ENCODE data around the gene WNT1. TPM values are rescaled to one million over a fixed set of nuclear protein-coding genes. Genes with fewer than 3 reads are reported as not detected.

Gene WNT1
- total and polyA plus RNA-seq, 9 of the 15 experiments (the other 6 are each of a cell fraction or from before 2014, with no cell fraction given): not detected

DNA sequence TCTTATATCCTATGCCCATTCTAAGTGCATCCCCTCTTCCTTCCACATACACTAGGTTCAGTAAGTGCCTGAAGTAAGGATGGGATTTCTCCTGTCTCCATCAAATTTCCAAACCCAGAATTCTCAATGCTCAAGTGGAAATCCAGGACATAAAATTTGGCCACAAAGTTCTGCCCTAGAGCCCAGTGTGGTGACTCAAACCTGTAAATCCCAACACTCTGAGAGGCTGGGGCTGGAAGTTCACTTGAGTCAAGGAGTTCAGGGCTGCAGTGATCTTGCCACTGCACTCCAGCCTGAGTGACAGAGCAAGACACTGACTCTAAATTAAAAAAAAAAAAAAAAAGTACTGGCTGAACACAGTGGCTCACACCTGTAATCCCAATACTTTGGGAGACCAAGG, 16.3 kb upstream of the WNT1 start:
- ATAC-seq (no peak), FAIRE-seq (no peak), DNase-seq (ENCODE audit: extremely low read depth in 1 of 4, low spot score in 3 of 4) (no peak)
- Histone ChIP-seq H3K36me3 (ENCODE audit: control insufficient read depth, insufficient read depth, low read length) (no peaks in the 10 kb centered on the region), H3K4me2 (ENCODE audit: insufficient read depth, low read length) (no peak overlapping the region), H3K9me1 (ENCODE audit: control insufficient read depth, insufficient read depth, low read length) (no peaks in the 10 kb centered on the region), H3K4me3 (no peak overlapping the region), H3K9me3 (replicated peaks; ENCODE audit: control insufficient read depth, insufficient read depth, low read depth, low read length) (no peaks in the 10 kb centered on the region), H2AFZ (ENCODE audit: low read depth, low read length) (no peak overlapping the region), H3K79me2 (ENCODE audit: control insufficient read depth, insufficient read depth, low read length) (peaks cover 4% of the 10 kb centered on the region), H3K9ac (ENCODE audit: insufficient read depth in 1 of 2, low read depth in 2 of 2, low read length in 2 of 2) (no peak overlapping the region), H3K27ac (ENCODE audit: extremely low read depth, low read depth, low read length) (no peak overlapping the region), H3K4me1 (replicated peaks in 1 of 2; ENCODE audit: control insufficient read depth in 2 of 2, insufficient read depth in 2 of 2, low read length in 2 of 2) (peaks cover 5 to 17% of the 10 kb centered on the region in 2 experiments; a peak in 4 of 5 replicates), H4K20me1 (replicated peaks; ENCODE audit: control insufficient read depth, insufficient read depth, low read length) (no peaks in the 10 kb centered on the region; the same call in 1 of the 2 replicates), H3K27me3 (ENCODE audit: control insufficient read depth in 2 of 2, insufficient read depth in 2 of 2, low read length in 2 of 2) (no peaks in the 10 kb centered on the region)
- ChIA-PET CTCF (ENCODE audit: low intra/inter-chr PET ratio) (no interaction called here), POLR2A (interaction anchor here (0.9 kb wide), 1 partner anchor 16 kb away, joined by 3 read pairs; no protein-coding TSS in a partner anchor)
- in situ Hi-C loops (cut with MboI) (no loop called here), intact Hi-C loops (cut with micrococcal nuclease) (no loop called here)
- no TSS peak for BruUV-seq (replicated peaks)
- TF ChIP-seq ZFX (CRISPR knock-in tag; IDR thresholded peaks at IDR 0.05) (no peak), EHMT2 (IDR thresholded peaks at IDR 0.05) (no peak), SAP30 (IDR thresholded peaks at IDR 0.05; ENCODE audit: borderline replicate concordance, insufficient read depth, low read depth, low read length, poor library complexity, severe bottlenecking) (no peak), PHF20 (IDR thresholded peaks at IDR 0.05; ENCODE audit: partially characterized antibody) (no peak), HMG20A (CRISPR knock-in tag; conservative IDR thresholded peaks at IDR 0.05) (no peak), ZNF121 (CRISPR knock-in tag; conservative IDR thresholded peaks at IDR 0.05) (no peak), MAZ (CRISPR knock-in tag; conservative IDR thresholded peaks at IDR 0.05 in 1 of 2, IDR thresholded peaks at IDR 0.05 in 1 of 2) (no peak), SMC3 (conservative IDR thresholded peaks at IDR 0.05; ENCODE audit: insufficient read depth, low read depth, low read length) (no peak), ZNF282 (CRISPR knock-in tag; IDR thresholded peaks at IDR 0.05) (no peak)
- TF ChIP-seq, protein P1, sequence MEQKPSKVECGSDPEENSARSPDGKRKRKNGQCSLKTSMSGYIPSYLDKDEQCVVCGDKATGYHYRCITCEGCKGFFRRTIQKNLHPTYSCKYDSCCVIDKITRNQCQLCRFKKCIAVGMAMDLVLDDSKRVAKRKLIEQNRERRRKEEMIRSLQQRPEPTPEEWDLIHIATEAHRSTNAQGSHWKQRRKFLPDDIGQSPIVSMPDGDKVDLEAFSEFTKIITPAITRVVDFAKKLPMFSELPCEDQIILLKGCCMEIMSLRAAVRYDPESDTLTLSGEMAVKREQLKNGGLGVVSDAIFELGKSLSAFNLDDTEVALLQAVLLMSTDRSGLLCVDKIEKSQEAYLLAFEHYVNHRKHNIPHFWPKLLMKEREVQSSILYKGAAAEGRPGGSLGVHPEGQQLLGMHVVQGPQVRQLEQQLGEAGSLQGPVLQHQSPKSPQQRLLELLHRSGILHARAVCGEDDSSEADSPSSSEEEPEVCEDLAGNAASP (IDR thresholded peaks at IDR 0.05): no peak
- TF ChIP-seq, protein P2, sequence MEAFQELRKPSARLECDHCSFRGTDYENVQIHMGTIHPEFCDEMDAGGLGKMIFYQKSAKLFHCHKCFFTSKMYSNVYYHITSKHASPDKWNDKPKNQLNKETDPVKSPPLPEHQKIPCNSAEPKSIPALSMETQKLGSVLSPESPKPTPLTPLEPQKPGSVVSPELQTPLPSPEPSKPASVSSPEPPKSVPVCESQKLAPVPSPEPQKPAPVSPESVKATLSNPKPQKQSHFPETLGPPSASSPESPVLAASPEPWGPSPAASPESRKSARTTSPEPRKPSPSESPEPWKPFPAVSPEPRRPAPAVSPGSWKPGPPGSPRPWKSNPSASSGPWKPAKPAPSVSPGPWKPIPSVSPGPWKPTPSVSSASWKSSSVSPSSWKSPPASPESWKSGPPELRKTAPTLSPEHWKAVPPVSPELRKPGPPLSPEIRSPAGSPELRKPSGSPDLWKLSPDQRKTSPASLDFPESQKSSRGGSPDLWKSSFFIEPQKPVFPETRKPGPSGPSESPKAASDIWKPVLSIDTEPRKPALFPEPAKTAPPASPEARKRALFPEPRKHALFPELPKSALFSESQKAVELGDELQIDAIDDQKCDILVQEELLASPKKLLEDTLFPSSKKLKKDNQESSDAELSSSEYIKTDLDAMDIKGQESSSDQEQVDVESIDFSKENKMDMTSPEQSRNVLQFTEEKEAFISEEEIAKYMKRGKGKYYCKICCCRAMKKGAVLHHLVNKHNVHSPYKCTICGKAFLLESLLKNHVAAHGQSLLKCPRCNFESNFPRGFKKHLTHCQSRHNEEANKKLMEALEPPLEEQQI (IDR thresholded peaks at IDR 0.05): no peak
- TF ChIP-seq, protein P3, sequence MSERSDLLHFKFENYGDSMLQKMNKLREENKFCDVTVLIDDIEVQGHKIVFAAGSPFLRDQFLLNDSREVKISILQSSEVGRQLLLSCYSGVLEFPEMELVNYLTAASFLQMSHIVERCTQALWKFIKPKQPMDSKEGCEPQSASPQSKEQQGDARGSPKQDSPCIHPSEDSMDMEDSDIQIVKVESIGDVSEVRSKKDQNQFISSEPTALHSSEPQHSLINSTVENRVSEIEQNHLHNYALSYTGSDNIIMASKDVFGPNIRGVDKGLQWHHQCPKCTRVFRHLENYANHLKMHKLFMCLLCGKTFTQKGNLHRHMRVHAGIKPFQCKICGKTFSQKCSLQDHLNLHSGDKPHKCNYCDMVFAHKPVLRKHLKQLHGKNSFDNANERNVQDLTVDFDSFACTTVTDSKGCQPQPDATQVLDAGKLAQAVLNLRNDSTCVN (CRISPR knock-in tag; IDR thresholded peaks at IDR 0.05): no peak
- TF ChIP-seq, protein P4, sequence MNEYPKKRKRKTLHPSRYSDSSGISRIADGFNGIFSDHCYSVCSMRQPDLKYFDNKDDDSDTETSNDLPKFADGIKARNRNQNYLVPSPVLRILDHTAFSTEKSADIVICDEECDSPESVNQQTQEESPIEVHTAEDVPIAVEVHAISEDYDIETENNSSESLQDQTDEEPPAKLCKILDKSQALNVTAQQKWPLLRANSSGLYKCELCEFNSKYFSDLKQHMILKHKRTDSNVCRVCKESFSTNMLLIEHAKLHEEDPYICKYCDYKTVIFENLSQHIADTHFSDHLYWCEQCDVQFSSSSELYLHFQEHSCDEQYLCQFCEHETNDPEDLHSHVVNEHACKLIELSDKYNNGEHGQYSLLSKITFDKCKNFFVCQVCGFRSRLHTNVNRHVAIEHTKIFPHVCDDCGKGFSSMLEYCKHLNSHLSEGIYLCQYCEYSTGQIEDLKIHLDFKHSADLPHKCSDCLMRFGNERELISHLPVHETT (CRISPR knock-in tag; conservative IDR thresholded peaks at IDR 0.05 in 1 of 2, IDR thresholded peaks at IDR 0.05 in 1 of 2): no peak
- TF ChIP-seq, protein P5, sequence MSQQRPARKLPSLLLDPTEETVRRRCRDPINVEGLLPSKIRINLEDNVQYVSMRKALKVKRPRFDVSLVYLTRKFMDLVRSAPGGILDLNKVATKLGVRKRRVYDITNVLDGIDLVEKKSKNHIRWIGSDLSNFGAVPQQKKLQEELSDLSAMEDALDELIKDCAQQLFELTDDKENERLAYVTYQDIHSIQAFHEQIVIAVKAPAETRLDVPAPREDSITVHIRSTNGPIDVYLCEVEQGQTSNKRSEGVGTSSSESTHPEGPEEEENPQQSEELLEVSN (IDR thresholded peaks at IDR 0.05; ENCODE audit: borderline replicate concordance in 1 of 2, extremely low read depth in 1 of 2, insufficient read depth in 1 of 2, insufficient read length in 1 of 2, low read depth in 1 of 2, low read length in 1 of 2, poor library complexity in 1 of 2, severe bottlenecking in 1 of 2): no peak

Measured in K562 (cell line).